H1 (cell line): Measurements from ENCODE around the gene TUBA8. TPM values are rescaled to one million over a fixed set of nuclear protein-coding genes. Genes with fewer than 3 reads are reported as not detected.

Experiments used
- CTCF ChIA-PET: fragments of 300-600 bp; sonication (Branson Sonifier 250); formaldehyde crosslinking; loops from one replicate; lab custom pipeline; 2021; ENCODE audit not compliant: partially characterized antibody; lab: Charles Lee
- POLR2A ChIA-PET: fragments of 300-600 bp; sonication (Branson Sonifier 250); formaldehyde crosslinking; loops from one replicate; lab custom pipeline; 2021; ENCODE audit warnings: inconsistent platforms; ENCODE audit not compliant: partially characterized antibody; lab: Charles Lee
- DNase-seq, 2 experiments: peaks; one replicate each; pipeline versions ENCODE4 v3.0.0 to v3.0.0-alpha.2; 2010 to 2022; ENCODE audit warnings: low spot score in 2 of 2, low read depth in 1 of 2, mixed read lengths in 1 of 2
- FAIRE-seq: peaks from 2 replicates; lab custom pipeline; 2011; peaks lifted over from hg19 to GRCh38; lab: Jason Lieb, UNC
- H2AFZ ChIP-seq: 2 replicates; pipeline ENCODE4 v1.8.1; 2012; ENCODE audit warnings: low read length, inconsistent platforms
- H2AK5ac ChIP-seq: 2 replicates; pipeline ENCODE4 v1.6.1; 2013; ENCODE audit warnings: low read depth, low read length
- H2BK120ac ChIP-seq: replicated peaks from 2 replicates; pipeline ENCODE3; 2013; ENCODE audit warnings: low read depth, low read length, inconsistent platforms
- H2BK12ac ChIP-seq: 2 replicates; pipeline ENCODE4 v1.6.1; 2013; ENCODE audit warnings: low read depth, low read length
- H2BK15ac ChIP-seq: 2 replicates; pipeline ENCODE4 v1.6.1; 2013; ENCODE audit warnings: low read length
- H2BK20ac ChIP-seq: 2 replicates; pipeline ENCODE4 v1.6.1; 2013; ENCODE audit warnings: low read length
- H2BK5ac ChIP-seq: 2 replicates; pipeline ENCODE4 v1.6.1; 2013; ENCODE audit warnings: low read depth, low read length
- H3K14ac ChIP-seq: 2 replicates; pipeline ENCODE4 v1.6.1; 2013; ENCODE audit warnings: inconsistent platforms; ENCODE audit not compliant: insufficient read length
- H3K18ac ChIP-seq: 2 replicates; pipeline ENCODE4 v1.6.1; 2013; ENCODE audit warnings: low read length; ENCODE audit errors: extremely low read depth
- H3K23ac ChIP-seq: 2 replicates; pipeline ENCODE4 v1.6.1; 2013; ENCODE audit warnings: inconsistent platforms; ENCODE audit not compliant: insufficient read length
- H3K23me2 ChIP-seq: 2 replicates; pipeline ENCODE4 v1.6.1; 2013; ENCODE audit warnings: low read depth, low read length
- H3K27ac ChIP-seq: 2 replicates; pipeline ENCODE4 v1.6.1; 2011; ENCODE audit warnings: low read depth, low read length, inconsistent platforms
- H3K27me3 ChIP-seq, 4 experiments: replicated peaks in 1 of 4; 1 replicate in 1 of 4; 2 replicates in 3 of 4; pipeline versions ENCODE4 v1.6.1 to v1.8.1; 2011 to 2013; ENCODE audit warnings: low read length in 3 of 4, mild to moderate bottlenecking in 3 of 4, inconsistent platforms in 2 of 4, mixed read lengths in 2 of 4, moderate library complexity in 1 of 4; ENCODE audit not compliant: control insufficient read depth in 3 of 4, insufficient read depth in 3 of 4; ENCODE audit errors: extremely low read depth in 1 of 4
- H3K36me3 ChIP-seq, 4 experiments: 2 replicates each; pipeline versions ENCODE4 v1.6.1 to v1.8.1; 2011 to 2013; ENCODE audit warnings: mild to moderate bottlenecking in 4 of 4, low read length in 3 of 4, moderate library complexity in 2 of 4, control low read depth in 1 of 4, inconsistent platforms in 1 of 4; ENCODE audit not compliant: insufficient read depth in 4 of 4, control insufficient read depth in 2 of 4
- H3K4ac ChIP-seq: replicated peaks from 2 replicates; pipeline ENCODE3; 2013; ENCODE audit warnings: low read length, low read depth, mixed read lengths, inconsistent platforms; ENCODE audit not compliant: insufficient read length
- H3K4me1 ChIP-seq, 4 experiments: replicated peaks in 1 of 4; 1 replicate in 1 of 4; 2 replicates in 3 of 4; pipeline versions ENCODE4 v1.6.1 to v1.8.1; 2011 to 2013; ENCODE audit warnings: low read length in 3 of 4, inconsistent platforms in 2 of 4, mixed read lengths in 1 of 4; ENCODE audit not compliant: insufficient read depth in 4 of 4, control insufficient read depth in 3 of 4
- H3K4me2 ChIP-seq, 2 experiments: 2 replicates each; pipeline versions ENCODE4 v1.6.1 to v1.8.1; 2011 to 2013; ENCODE audit warnings: low read depth in 2 of 2, low read length in 2 of 2, control low read depth in 1 of 2, inconsistent platforms in 1 of 2, mild to moderate bottlenecking in 1 of 2; ENCODE audit not compliant: insufficient read depth in 1 of 2
- H3K4me3 ChIP-seq, 4 experiments: fragments of 200-600, 300-600 bp in 1 of 4; sonication (generic), shearing (Covaris generic), sonication (Bioruptor Twin) in 1 of 4; 2 replicates each; pipeline versions ENCODE4 v1.5.1 to v1.8.1; 2011 to 2016; ENCODE audit warnings: low read length in 4 of 4, low read depth in 3 of 4, control low read depth in 2 of 4, inconsistent platforms in 2 of 4, mild to moderate bottlenecking in 2 of 4, mixed read lengths in 1 of 4, moderate library complexity in 1 of 4; ENCODE audit not compliant: insufficient read depth in 2 of 4; ENCODE audit errors: extremely low read depth in 1 of 4
- H3K56ac ChIP-seq: replicated peaks from 2 replicates; pipeline ENCODE3; 2013; ENCODE audit warnings: low read depth, mild to moderate bottlenecking, mixed read lengths, low read length, inconsistent platforms; ENCODE audit not compliant: insufficient read length
- H3K79me1 ChIP-seq: 2 replicates; pipeline ENCODE4 v1.6.1; 2013; ENCODE audit warnings: low read depth, low read length, control low read depth
- H3K79me2 ChIP-seq, 2 experiments: 2 replicates each; pipeline versions ENCODE4 v1.6.1 to v1.8.1; 2012 to 2013; ENCODE audit warnings: low read length in 2 of 2, mild to moderate bottlenecking in 2 of 2, inconsistent platforms in 1 of 2; ENCODE audit not compliant: insufficient read depth in 2 of 2, control insufficient read depth in 1 of 2
- H3K9ac ChIP-seq, 4 experiments: replicated peaks in 1 of 4; 1 replicate in 1 of 4; 2 replicates in 3 of 4; pipeline versions ENCODE4 v1.6.1 to v1.8.1; 2011 to 2013; ENCODE audit warnings: low read depth in 3 of 4, low read length in 3 of 4, control low read depth in 2 of 4, mild to moderate bottlenecking in 2 of 4, moderate library complexity in 2 of 4, inconsistent platforms in 1 of 4; ENCODE audit errors: extremely low read depth in 1 of 4
- H3K9me3 ChIP-seq, 2 experiments: 2 replicates each; pipeline versions ENCODE4 v1.6.1 to v1.8.1; 2012 to 2013; ENCODE audit warnings: mild to moderate bottlenecking in 2 of 2, moderate library complexity in 2 of 2, control low read depth in 1 of 2, inconsistent platforms in 1 of 2, low read depth in 1 of 2, low read length in 1 of 2, mixed read lengths in 1 of 2; ENCODE audit not compliant: insufficient read depth in 2 of 2
- H4K20me1 ChIP-seq, 2 experiments: replicated peaks in 1 of 2; 2 replicates each; pipeline versions ENCODE3 to v1.8.1; 2011 to 2013; ENCODE audit warnings: inconsistent platforms in 2 of 2, low read length in 2 of 2, mild to moderate bottlenecking in 1 of 2; ENCODE audit not compliant: insufficient read depth in 2 of 2, control insufficient read depth in 1 of 2
- H4K5ac ChIP-seq: 2 replicates; pipeline ENCODE4 v1.6.1; 2013; ENCODE audit warnings: low read length, low read depth, mixed read lengths, inconsistent platforms; ENCODE audit not compliant: insufficient read length
- H4K8ac ChIP-seq: 2 replicates; pipeline ENCODE4 v1.8.0; 2013; ENCODE audit warnings: mild to moderate bottlenecking, moderate library complexity, low read length, inconsistent platforms; ENCODE audit not compliant: insufficient read depth; ENCODE audit errors: extremely low read depth
- H4K91ac ChIP-seq: replicated peaks from 2 replicates; pipeline ENCODE3; 2013; ENCODE audit warnings: low read length, mixed read lengths, inconsistent platforms; ENCODE audit not compliant: insufficient read length
- ASH2L ChIP-seq: fragments of 200-600, 300-600 bp; sonication (generic); IDR thresholded peaks from one replicate; pipeline ENCODE4 v1.7.1; 2017; ENCODE audit warnings: low read length
- BRCA1 ChIP-seq: IDR thresholded peaks from 2 replicates; pipeline ENCODE4 v1.6.1; 2012; ENCODE audit warnings: low read depth, low read length, improper control_type of control experiment
- CBX8 ChIP-seq: fragments of 300-800, 300-1000 bp; sonication (generic); IDR thresholded peaks from 2 replicates; pipeline ENCODE4 v1.7.1; 2016; ENCODE audit warnings: low read depth, low read length, borderline replicate concordance
- HDAC2 ChIP-seq, 2 experiments: fragments of 300-600 bp in 1 of 2; sonication (generic) in 1 of 2; IDR thresholded peaks; 2 replicates each; pipeline ENCODE4 v1.6.1; 2011 to 2012; ENCODE audit warnings: low read depth in 2 of 2, low read length in 2 of 2, mild to moderate bottlenecking in 2 of 2, moderate library complexity in 2 of 2, borderline replicate concordance in 1 of 2, inconsistent platforms in 1 of 2
- KDM5A ChIP-seq: fragments of 200-600 bp; IDR thresholded peaks from 2 replicates; pipeline ENCODE4 v1.7.1; 2012; ENCODE audit warnings: mild to moderate bottlenecking, low read length, inconsistent platforms, mixed read lengths
- NRF1 ChIP-seq: IDR thresholded peaks from 2 replicates; pipeline ENCODE4 v1.6.1; 2011; ENCODE audit warnings: mild to moderate bottlenecking, low read depth, low read length, improper control_type of control experiment
- SP1 ChIP-seq: IDR thresholded peaks from 2 replicates; pipeline ENCODE4 v1.6.1; 2011; ENCODE audit warnings: low read depth, low read length
- SP4 ChIP-seq: IDR thresholded peaks from 2 replicates; pipeline ENCODE4 v1.6.1; 2012; ENCODE audit warnings: low read length, inconsistent platforms
- TCF12 ChIP-seq: IDR thresholded peaks from 2 replicates; pipeline ENCODE4 v1.6.1; 2011; ENCODE audit warnings: low read depth, mild to moderate bottlenecking, low read length
- TEAD4 ChIP-seq: IDR thresholded peaks from 2 replicates; pipeline ENCODE4 v1.6.1; 2012; ENCODE audit warnings: low read depth, low read length, inconsistent platforms, mixed read lengths
- YY1 ChIP-seq: IDR thresholded peaks from 2 replicates; pipeline ENCODE4 v1.6.1; 2011; ENCODE audit warnings: low read depth, mild to moderate bottlenecking, low read length
- WGBS, 2 experiments: shearing (Covaris generic) in 1 of 2; methylation state at CpG; one replicate each; pipeline versions ENCODE4 v1.1.6 to v1.1.7; 2013 to 2015; ENCODE audit warnings: low lambda C conversion rate in 2 of 2, mixed read lengths in 2 of 2, inconsistent platforms in 1 of 2, low coverage in 1 of 2, missing lambda C conversion rate in 1 of 2; ENCODE audit not compliant: insufficient replicate concordance in 2 of 2, insufficient coverage in 1 of 2, insufficient read length in 1 of 2; ENCODE audit errors: extremely low coverage in 1 of 2, missing lambda C conversion rate in 1 of 2; 5-methylcytosine and 5-hydroxymethylcytosine counted together
- polyA plus RNA-seq, 7 experiments: library from polyadenylated mRNA; depleted of rRNA in 3 of 7; stranded (reverse) in 5 of 7; unstranded in 2 of 7; fragments of >200 nt in 5 of 7; fragments of 200-250 nt in 2 of 7; gene quantifications; 1 replicate in 5 of 7; 2 replicates in 1 of 7; 4 replicates in 1 of 7; pipeline versions ENCODE4 v1.2.1 to v1.2.3, GENCODE V29; 2011 to 2013; ENCODE audit warnings: missing spikeins in 2 of 7, mixed read lengths in 2 of 7
- total RNA-seq: library from RNA; stranded (reverse); fragmentation: NEBNext Ultra II Directional; extraction: Animal tissue kit (Norgen Biotek cat#: 25700); gene quantifications from 2 replicates; pipeline ENCODE4 v1.2.1, GENCODE V29; 2021
- TF ChIP-seq, protein P1 (sequence below): IDR thresholded peaks from 2 replicates; pipeline ENCODE4 v1.6.1; 2011; ENCODE audit warnings: low read length, improper control_type of control experiment
- TF ChIP-seq, protein P2 (sequence below): IDR thresholded peaks from 2 replicates; pipeline ENCODE4 v1.6.1; 2012; ENCODE audit warnings: inconsistent platforms

TUBA8 gene
- total and polyA plus RNA-seq, 2 of the 8 experiments (the other 6 are each of a cell fraction or from before 2014, with no cell fraction given) = 1.0 to 4.0 TPM

DNA sequence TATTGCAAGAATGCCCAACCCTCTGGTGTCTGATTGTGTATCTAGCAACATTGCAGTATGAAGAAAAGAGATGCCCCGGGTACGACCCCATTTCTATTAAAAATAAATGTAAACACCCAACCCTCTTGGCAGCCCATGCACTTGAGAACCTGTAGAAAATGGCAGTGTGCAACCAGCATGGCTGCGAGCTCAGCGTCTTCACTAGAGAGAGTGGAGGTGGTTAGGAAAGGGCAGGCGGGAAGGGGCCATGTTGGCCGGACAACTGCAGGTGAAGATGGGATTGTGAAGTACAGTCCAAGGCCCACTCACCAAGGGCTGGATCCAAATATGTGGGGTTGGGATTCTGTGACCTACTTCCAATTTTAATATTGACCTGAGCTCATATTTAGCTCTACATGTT lies 16.9 kb upstream of the TUBA8 start:
- Histone ChIP-seq H3K36me3 (peaks cover 0 to 14% (median 6%) of the 10 kb centered on the region in 4 experiments; a peak in 4 of 8 replicates), H3K79me2 (no peaks in the 10 kb centered on the region), H3K27ac (no peak overlapping the region), H2BK5ac (no peak overlapping the region), H2AFZ (no peak overlapping the region), H3K4ac (no peak overlapping the region), H3K23ac (no peak overlapping the region), H3K23me2 (no peaks in the 10 kb centered on the region), H2BK120ac (no peak overlapping the region), H3K4me3 (no peak overlapping the region), H3K27me3 (no peaks in the 10 kb centered on the region), H3K4me1 (no peaks in the 10 kb centered on the region), H3K9ac (no peak overlapping the region), H2BK12ac (no peak overlapping the region), H4K20me1 (peaks cover 0 to 6% of the 10 kb centered on the region in 2 experiments), H4K91ac (no peak overlapping the region), H2BK20ac (no peak overlapping the region), H3K18ac (no peak overlapping the region), H3K4me2 (no peak overlapping the region), H3K79me1 (no peaks in the 10 kb centered on the region), H3K56ac (no peak overlapping the region), H3K9me3 (no peaks in the 10 kb centered on the region), H2AK5ac (no peak overlapping the region), H3K14ac (no peak overlapping the region), H4K8ac (no peak overlapping the region), H2BK15ac (no peak overlapping the region), H4K5ac (no peak overlapping the region)
- FAIRE-seq (no peak), DNase-seq (no peak)
- WGBS, 2 experiments = 90% methylated on average over 6 of the region's 6 CpGs; no CpG with 5 or more reads in 1 of the 2 experiments
- ChIA-PET POLR2A (interaction anchor here (0.7 to 1.5 kb wide), 2 partner anchors 18 to 155 kb away, joined by 3 to 4 read pairs; no protein-coding TSS in a partner anchor), CTCF (interaction anchor here (0.7 to 1.2 kb wide), 3 partner anchors 10 to 63 kb away, joined by 3 to 6 read pairs (median 3); no protein-coding TSS in a partner anchor)
- TF ChIP-seq YY1 = no peak
- TF ChIP-seq SP1 = no peak
- TF ChIP-seq KDM5A = no peak
- no peak for TF ChIP-seq ASH2L
- no peak for TF ChIP-seq SP4
- no peak for TF ChIP-seq HDAC2 (IDR thresholded peaks at IDR 0.05; ENCODE audit: borderline replicate concordance in 1 of 2, low read depth in 2 of 2, low read length in 2 of 2)
- TF ChIP-seq, protein P1, sequence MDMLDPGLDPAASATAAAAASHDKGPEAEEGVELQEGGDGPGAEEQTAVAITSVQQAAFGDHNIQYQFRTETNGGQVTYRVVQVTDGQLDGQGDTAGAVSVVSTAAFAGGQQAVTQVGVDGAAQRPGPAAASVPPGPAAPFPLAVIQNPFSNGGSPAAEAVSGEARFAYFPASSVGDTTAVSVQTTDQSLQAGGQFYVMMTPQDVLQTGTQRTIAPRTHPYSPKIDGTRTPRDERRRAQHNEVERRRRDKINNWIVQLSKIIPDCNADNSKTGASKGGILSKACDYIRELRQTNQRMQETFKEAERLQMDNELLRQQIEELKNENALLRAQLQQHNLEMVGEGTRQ = no peak
- TF ChIP-seq BRCA1 = no peak
- no peak for TF ChIP-seq NRF1
- TF ChIP-seq, protein P2, sequence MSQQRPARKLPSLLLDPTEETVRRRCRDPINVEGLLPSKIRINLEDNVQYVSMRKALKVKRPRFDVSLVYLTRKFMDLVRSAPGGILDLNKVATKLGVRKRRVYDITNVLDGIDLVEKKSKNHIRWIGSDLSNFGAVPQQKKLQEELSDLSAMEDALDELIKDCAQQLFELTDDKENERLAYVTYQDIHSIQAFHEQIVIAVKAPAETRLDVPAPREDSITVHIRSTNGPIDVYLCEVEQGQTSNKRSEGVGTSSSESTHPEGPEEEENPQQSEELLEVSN = no peak
- no peak for TF ChIP-seq CBX8
- TF ChIP-seq TEAD4 = no peak
- no peak for TF ChIP-seq TCF12
